ENCODE measurements around the gene RNF220. TPM values are rescaled to one million over a fixed set of nuclear protein-coding genes. Genes with fewer than 3 reads are reported as not detected.
A peak's percentile ranks its signal among the peaks of the same experiment; 100 is the strongest.

The RNF220 gene
- total RNA-seq, 1 experiment from 2014 or later, result 92.4 TPM

DNA sequence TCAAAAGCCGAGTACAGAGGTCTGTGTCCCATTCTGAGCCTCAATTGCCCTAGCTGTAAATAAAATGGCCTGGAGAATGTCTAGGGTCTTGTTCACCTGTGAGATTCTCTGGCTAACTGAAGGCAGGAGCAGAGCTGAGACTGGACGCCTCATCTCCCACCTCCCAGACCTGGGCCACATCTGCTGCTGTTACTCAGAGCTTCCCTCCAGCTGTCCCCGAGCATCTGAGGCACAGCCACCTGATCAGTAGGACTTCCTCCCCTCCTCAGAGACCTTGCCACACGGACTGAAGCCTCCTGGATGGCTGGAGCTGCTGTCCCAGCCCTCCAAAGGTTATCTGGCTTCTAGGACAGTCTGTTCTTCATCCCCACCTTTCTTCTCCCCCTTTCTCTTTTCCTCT, 206.8 kb downstream of the RNF220 start:
- POLR2A ChIA-PET, result no interaction called here
- Histone ChIP-seq H3K36me3 (ENCODE audit: control insufficient read depth, insufficient read depth, low read length) (no peaks in the 10 kb centered on the region), H3K4me3 (ENCODE audit: low read depth, low read length) (no peak overlapping the region), H3K4me1 (no peaks in the 10 kb centered on the region), H3K9me3 (no peaks in the 10 kb centered on the region), H3K27me3 (replicated peaks; ENCODE audit: control insufficient read depth, insufficient read depth, low read length) (no peaks in the 10 kb centered on the region)
- Mint-ChIP-seq H3K4me1 (ENCODE audit: low read depth, unreplicated experiment) (no peaks in the 10 kb centered on the region), H3K27ac (ENCODE audit: unreplicated experiment) (no peak overlapping the region), H3K9me3 (ENCODE audit: unreplicated experiment) (no peaks in the 10 kb centered on the region), H3K36me3 (ENCODE audit: insufficient read depth, unreplicated experiment) (no peaks in the 10 kb centered on the region), H3K27me3 (ENCODE audit: insufficient read depth, unreplicated experiment) (peaks cover 5% of the 10 kb centered on the region), H3K4me3 (ENCODE audit: unreplicated experiment) (no peak overlapping the region)
- CTCF ChIA-PET, result interaction anchor here (1.2 kb wide), 1 partner anchor 41 kb away, joined by 4 read pairs; no protein-coding TSS in a partner anchor
- BruUV-seq (replicated peaks), result no TSS peak
- intact Hi-C loops (cut with micrococcal nuclease; ENCODE audit: unreplicated experiment), result no loop called here
- no peak for TF ChIP-seq CTCF (IDR thresholded peaks at IDR 0.05; ENCODE audit: insufficient read depth in 1 of 2, low read depth in 1 of 2, low read length in 1 of 2, severe bottlenecking in 1 of 2, unreplicated experiment in 1 of 2)
- DNase-seq, result no peak

DNA sequence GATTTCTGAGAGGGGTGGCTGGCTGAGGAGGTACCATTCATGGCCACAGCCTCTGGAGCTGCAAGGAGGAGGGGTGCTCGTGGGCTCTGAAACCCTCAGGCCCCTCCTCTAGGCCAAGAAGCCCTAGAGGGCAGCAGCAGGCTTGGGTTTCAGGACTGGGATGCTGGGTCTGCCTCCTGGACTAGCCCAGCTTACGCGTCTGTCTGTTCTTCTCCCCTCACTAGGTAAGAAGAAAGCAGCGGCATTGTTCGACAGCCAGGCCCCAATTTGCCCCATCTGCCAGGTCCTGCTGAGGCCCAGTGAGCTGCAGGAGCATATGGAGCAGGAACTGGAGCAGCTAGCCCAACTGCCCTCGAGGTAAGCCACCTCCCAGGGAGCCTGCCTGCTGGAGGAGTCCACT, 208.9 kb downstream of the RNF220 start:
- H3K9me3 ChIP-seq, result no peaks in the 10 kb centered on the region
- H3K36me3 Mint-ChIP-seq (ENCODE audit: insufficient read depth, unreplicated experiment), result no peaks in the 10 kb centered on the region

DNA sequence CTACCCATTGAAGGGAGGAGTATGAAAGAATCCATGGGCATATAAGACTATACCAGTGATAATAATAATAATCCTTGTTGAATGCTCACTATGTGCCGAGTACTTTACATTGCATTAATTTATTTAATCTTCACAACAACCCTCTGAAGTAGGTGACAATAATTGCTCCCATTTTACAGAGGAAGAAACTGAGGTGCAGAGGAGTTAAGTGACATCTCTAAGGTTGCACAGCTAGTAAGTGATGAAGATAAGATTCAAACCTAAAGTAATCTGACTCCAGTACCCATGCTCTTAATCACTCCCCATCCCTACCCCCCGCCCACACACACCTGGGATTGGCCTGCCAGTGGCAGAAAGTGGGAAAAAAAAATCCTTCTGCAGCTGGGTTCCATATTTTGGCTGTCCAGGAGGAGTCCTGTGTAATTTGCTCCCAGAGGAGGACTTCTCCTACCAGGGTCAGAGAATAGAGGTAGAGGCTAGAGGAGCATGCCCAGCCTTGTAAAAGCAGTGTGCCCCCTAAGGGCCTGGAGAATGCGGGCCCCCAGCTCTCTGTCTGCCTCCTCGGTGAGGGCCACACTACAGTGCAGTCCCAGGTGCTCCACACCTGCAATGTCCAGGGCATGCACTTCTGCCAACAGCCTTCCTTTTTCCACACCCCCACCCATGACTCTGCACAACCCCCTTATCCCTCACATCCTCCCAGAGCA, 211.4 kb downstream of the RNF220 start:
- peaks cover 10% of the 10 kb centered on the region for H3K27me3 Mint-ChIP-seq (ENCODE audit: insufficient read depth, unreplicated experiment)
- no peaks in the 10 kb centered on the region for H3K4me1 ChIP-seq
- no peaks in the 10 kb centered on the region for H3K9me3 ChIP-seq
- peak overlapping the region; percentile 54 for H3K4me3 Mint-ChIP-seq (ENCODE audit: unreplicated experiment)
- H3K36me3 Mint-ChIP-seq (ENCODE audit: insufficient read depth, unreplicated experiment), result no peaks in the 10 kb centered on the region
- BruUV-seq (replicated peaks), result no TSS peak
- DNase-seq, result no peak
- TF ChIP-seq CTCF (IDR thresholded peaks at IDR 0.05; ENCODE audit: insufficient read depth in 1 of 2, low read depth in 1 of 2, low read length in 1 of 2, severe bottlenecking in 1 of 2, unreplicated experiment in 1 of 2), result no peak
- H3K27ac Mint-ChIP-seq (ENCODE audit: unreplicated experiment), result no peak overlapping the region
- H3K27me3 ChIP-seq (replicated peaks; ENCODE audit: control insufficient read depth, insufficient read depth, low read length), result peaks cover 2% of the 10 kb centered on the region; the same call in 1 of the 2 replicates
- intact Hi-C loops (cut with micrococcal nuclease; ENCODE audit: unreplicated experiment), result no loop called here
- ChIA-PET CTCF (interaction anchor here (0.6 kb wide), 2 partner anchors 39 to 40 kb away, joined by 3 to 4 read pairs; no protein-coding TSS in a partner anchor), POLR2A (no interaction called here)
- H3K4me1 Mint-ChIP-seq (ENCODE audit: low read depth, unreplicated experiment), result no peaks in the 10 kb centered on the region
- H3K36me3 ChIP-seq (ENCODE audit: control insufficient read depth, insufficient read depth, low read length), result no peaks in the 10 kb centered on the region
- no peaks in the 10 kb centered on the region for H3K9me3 Mint-ChIP-seq (ENCODE audit: unreplicated experiment)
- no peak overlapping the region for H3K4me3 ChIP-seq (ENCODE audit: low read depth, low read length)

More for the DNA sequence above, 208.9 kb downstream of the RNF220 start:
- Histone ChIP-seq H3K4me3 (ENCODE audit: low read depth, low read length) (no peak overlapping the region), H3K36me3 (ENCODE audit: control insufficient read depth, insufficient read depth, low read length) (no peaks in the 10 kb centered on the region), H3K27me3 (replicated peaks; ENCODE audit: control insufficient read depth, insufficient read depth, low read length) (peaks cover 2% of the 10 kb centered on the region; the same call in 1 of the 2 replicates), H3K4me1 (no peaks in the 10 kb centered on the region)
- TF ChIP-seq CTCF (IDR thresholded peaks at IDR 0.05; ENCODE audit: insufficient read depth in 1 of 2, low read depth in 1 of 2, low read length in 1 of 2, severe bottlenecking in 1 of 2, unreplicated experiment in 1 of 2), result no peak
- Mint-ChIP-seq H3K27me3 (ENCODE audit: insufficient read depth, unreplicated experiment) (peaks cover 11% of the 10 kb centered on the region), H3K27ac (ENCODE audit: unreplicated experiment) (no peak overlapping the region), H3K9me3 (ENCODE audit: unreplicated experiment) (no peaks in the 10 kb centered on the region), H3K4me1 (ENCODE audit: low read depth, unreplicated experiment) (no peaks in the 10 kb centered on the region), H3K4me3 (ENCODE audit: unreplicated experiment) (no peak overlapping the region)
- DNase-seq, result no peak
- ChIA-PET CTCF (no interaction called here), POLR2A (no interaction called here)
- intact Hi-C loops (cut with micrococcal nuclease; ENCODE audit: unreplicated experiment), result no loop called here
- BruUV-seq (replicated peaks), result no TSS peak

Measured in Caco-2 (cell line).